HepG2 (cell line): ENCODE data around the gene XKR7. TPM values are rescaled to one million over a fixed set of nuclear protein-coding genes. Genes with fewer than 3 reads are reported as not detected.
A peak's percentile ranks its signal among the peaks of the same experiment; 100 is the strongest.
"Not testable (repeated sequence)": the region's sequence is repeated elsewhere in the genome, so short reads cannot be mapped to it uniquely, and the experiment has no call there.

Experiments used
- ATAC-seq: fragments of 200-7000 bp; cut with Tn5 transposase; 3 replicates; pipeline ENCODE4 v1.9.1; 2020; ENCODE audit warnings: mild to moderate bottlenecking, moderate library complexity
- BruUV-seq: library from RNA; stranded (reverse); fragments of 400-500 nt; replicated peaks from 2 replicates; lab custom pipeline; 2021; lab: Mats Ljungman, UMichigan
- CTCF ChIA-PET: fragments of 300-600 bp; formaldehyde crosslinking; extraction: SDS; loops from one replicate; lab custom pipeline; 2021; ENCODE audit warnings: low total read pairs, inconsistent platforms, low intra/inter-chr PET ratio; lab: Yijun Ruan, JAX
- POLR2A ChIA-PET: fragments of 350-600 bp; sonication (Branson Sonifier 250); formaldehyde crosslinking; loops from one replicate; lab custom pipeline; 2020; ENCODE audit warnings: antibody characterized with exemption, inconsistent platforms; lab: Yijun Ruan, JAX
- DNase-seq: peaks from one replicate; pipeline ENCODE4 v3.0.0-alpha.2; 2015; ENCODE audit warnings: low spot score
- FAIRE-seq: peaks from 3 replicates; lab custom pipeline; 2011; peaks lifted over from hg19 to GRCh38; lab: Jason Lieb, UNC
- H2AFZ ChIP-seq: one replicate; pipeline ENCODE4 v1.6.1; 2011; ENCODE audit warnings: low read length, inconsistent platforms
- H3K27ac ChIP-seq: fragments of 300-600 bp; 3 replicates; pipeline ENCODE4 v1.8.0; 2011; ENCODE audit warnings: mixed run types, mild to moderate bottlenecking, mixed read lengths, low read length, inconsistent platforms; ENCODE audit not compliant: insufficient read depth; ENCODE audit errors: extremely low read length
- H3K27me3 ChIP-seq, 2 experiments: fragments of 200-600 bp in 1 of 2; 2 replicates in 1 of 2; 3 replicates in 1 of 2; pipeline versions ENCODE4 v1.6.0 to v1.8.0; 2011; ENCODE audit warnings: low read length in 2 of 2, mild to moderate bottlenecking in 2 of 2, moderate library complexity in 2 of 2, inconsistent platforms in 1 of 2; ENCODE audit not compliant: insufficient read depth in 2 of 2, control insufficient read depth in 1 of 2
- H3K36me3 ChIP-seq, 2 experiments: fragments of 200-600 bp in 1 of 2; replicated peaks in 1 of 2; 2 replicates in 1 of 2; 3 replicates in 1 of 2; pipeline versions ENCODE4 v1.5.1 to v1.8.0; 2011; ENCODE audit warnings: low read length in 2 of 2, inconsistent platforms in 1 of 2; ENCODE audit not compliant: insufficient read depth in 2 of 2, control insufficient read depth in 1 of 2
- H3K4me1 ChIP-seq: 2 replicates; pipeline ENCODE4 v1.5.1; 2012; ENCODE audit warnings: low read length, inconsistent platforms; ENCODE audit not compliant: insufficient read depth
- H3K4me2 ChIP-seq: 2 replicates; pipeline ENCODE4 v1.6.0; 2011; ENCODE audit warnings: low read depth, low read length, inconsistent platforms
- H3K4me3 ChIP-seq, 3 experiments: fragments of 200-600 bp in 1 of 3; sonication (generic), shearing (Covaris generic) in 1 of 3; replicated peaks in 1 of 3; 2 replicates each; pipeline ENCODE4 v1.5.1; 2011 to 2016; ENCODE audit warnings: low read length in 3 of 3, inconsistent platforms in 2 of 3, low read depth in 2 of 3, mild to moderate bottlenecking in 2 of 3, control low read depth in 1 of 3, mixed read lengths in 1 of 3; ENCODE audit not compliant: insufficient read depth in 1 of 3
- H3K79me2 ChIP-seq: one replicate; pipeline ENCODE4 v1.6.1; 2011; ENCODE audit warnings: low read length, inconsistent platforms; ENCODE audit not compliant: insufficient read depth
- H3K9ac ChIP-seq: 2 replicates; pipeline ENCODE4 v1.6.0; 2011; ENCODE audit warnings: mild to moderate bottlenecking, low read depth, low read length, inconsistent platforms; ENCODE audit not compliant: insufficient read depth
- H3K9me3 ChIP-seq: 2 replicates; pipeline ENCODE4 v1.5.1; 2012; ENCODE audit warnings: mild to moderate bottlenecking, low read length
- H4K20me1 ChIP-seq: 2 replicates; pipeline ENCODE4 v1.6.0; 2011; ENCODE audit warnings: inconsistent platforms, mild to moderate bottlenecking, low read length, moderate library complexity; ENCODE audit not compliant: insufficient read depth
- NBN ChIP-seq: fragments of 450-650 bp; conservative IDR thresholded peaks from 2 replicates; pipeline ENCODE4 v1.6.1; 2017
- SALL1 ChIP-seq: sonication (generic); formaldehyde crosslinking; IDR thresholded peaks from 2 replicates; pipeline ENCODE4 v1.8.0; 2022; ENCODE audit warnings: mild to moderate bottlenecking, missing genetic modification reagents
- SP2 ChIP-seq: sonication (generic); formaldehyde crosslinking; IDR thresholded peaks from 2 replicates; pipeline ENCODE4 v1.5.1; 2020; ENCODE audit warnings: mild to moderate bottlenecking, missing genetic modification reagents
- ZNF263 ChIP-seq: sonication (generic); formaldehyde crosslinking; IDR thresholded peaks from 2 replicates; pipeline ENCODE4 v1.4.0; 2020; ENCODE audit warnings: missing genetic modification reagents
- ZNF768 ChIP-seq: sonication (generic); formaldehyde crosslinking; IDR thresholded peaks from 2 replicates; pipeline ENCODE4 v1.4.0; 2020; ENCODE audit warnings: missing genetic modification reagents
- WGBS: methylation state at CpG from one replicate; pipeline ENCODE4 v1.1.6; 2017; ENCODE audit warnings: low lambda C conversion rate; 5-methylcytosine and 5-hydroxymethylcytosine counted together
- in situ Hi-C: cut with HindIII; loops from 2 replicates; pipeline ENCODE4 v1.10.0; 2017; ENCODE audit warnings: low pct_unique_long_range_greater_than_20kb; ENCODE audit not compliant: extremely low pct_ligation_motif_present
- intact Hi-C: fragments of 100-400 bp; cut with micrococcal nuclease; formaldehyde crosslinking; loops from one replicate; pipeline ENCODE4 v1.10.0; 2022; ENCODE audit not compliant: unreplicated experiment
- polyA plus RNA-seq, 8 experiments: library from polyadenylated mRNA; depleted of rRNA in 3 of 8; stranded (reverse) in 7 of 8; unstranded in 1 of 8; fragments of >200 nt; fragmentation: Illumina TruSeq in 4 of 8; extraction: Trizol in 4 of 8; gene quantifications; 2 replicates each; pipeline versions ENCODE4 v1.2.1 to v1.2.3, GENCODE V29; 2011 to 2016; ENCODE audit warnings: low read depth in 4 of 8, missing spikeins in 1 of 8, mixed read lengths in 1 of 8; ENCODE audit not compliant: insufficient read depth in 1 of 8
- total RNA-seq, 5 experiments: library from RNA; depleted of rRNA; stranded (reverse); fragments of >200 nt; fragmentation: Illumina TruSeq; extraction: Trizol; gene quantifications; 2 replicates each; pipeline ENCODE4 v1.2.3, GENCODE V29; 2016; ENCODE audit warnings: low read depth in 1 of 5
- TF ChIP-seq, protein P1 (sequence below): fragments of 450-650 bp; IDR thresholded peaks from 2 replicates; pipeline ENCODE4 v1.6.1; 2016

XKR7 gene
- total and polyA plus RNA-seq, 2 of the 13 experiments (the other 11 are each of a cell fraction or from before 2014, with no cell fraction given), result not detected

DNA sequence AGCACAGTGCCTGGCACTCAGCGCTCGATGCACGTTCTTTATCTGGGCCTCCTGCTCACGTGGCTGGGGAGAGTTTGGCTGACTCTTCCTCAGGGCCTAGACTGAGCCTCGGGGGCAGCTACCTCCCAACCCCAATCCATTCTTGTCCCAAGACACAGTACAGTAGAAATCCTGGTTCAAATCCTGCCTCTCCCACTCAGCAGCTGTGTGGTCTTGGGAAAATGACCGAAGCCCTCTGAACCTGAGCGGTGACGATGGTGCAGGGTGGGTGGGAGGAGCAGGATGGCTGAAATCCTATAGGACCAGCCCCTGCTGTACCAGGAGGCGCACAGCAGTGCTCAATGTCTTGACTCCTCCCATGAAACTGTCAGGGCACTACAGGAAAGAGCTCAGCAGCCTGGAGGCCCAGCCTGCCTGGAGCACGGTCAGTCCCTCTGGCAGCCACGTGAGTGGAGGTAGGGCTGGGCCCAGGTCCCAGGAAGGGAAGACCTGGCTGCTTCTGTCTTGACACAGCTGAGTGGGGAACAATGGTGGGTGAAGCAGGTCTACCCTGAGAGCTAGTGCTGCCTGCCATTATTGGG, 47.6 kb upstream of the XKR7 start:
- 22% methylated on average over 10 of the region's 11 CpGs for WGBS
- POLR2A ChIA-PET, result no interaction called here

DNA sequence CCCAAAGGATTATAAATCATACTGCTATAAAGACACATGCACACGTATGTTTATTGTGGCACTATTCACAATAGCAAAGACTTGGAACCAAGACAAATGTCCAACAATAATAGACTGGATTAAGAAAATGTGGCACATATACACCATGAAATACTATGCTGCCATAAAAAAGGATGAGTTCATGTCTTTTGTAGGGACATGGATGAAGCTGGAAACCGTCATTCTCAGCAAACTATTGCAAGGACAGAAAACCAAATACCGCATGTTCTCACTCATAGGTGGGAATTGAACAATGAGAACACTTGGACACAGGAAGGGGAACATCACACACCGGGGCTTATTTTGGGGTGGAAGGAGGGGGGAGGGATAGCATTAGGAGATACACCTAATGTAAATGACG, 46.5 kb upstream of the XKR7 start:
- H2AFZ ChIP-seq, intact Hi-C loops, H3K4me2 ChIP-seq, POLR2A ChIA-PET, DNase-seq, H3K79me2 ChIP-seq, FAIRE-seq, H3K9ac ChIP-seq, H3K36me3 ChIP-seq, H4K20me1 ChIP-seq, in situ Hi-C loops, H3K4me3 ChIP-seq, H3K4me1 ChIP-seq, ATAC-seq, BruUV-seq, H3K9me3 ChIP-seq, H3K27ac ChIP-seq, CTCF ChIA-PET: not testable (repeated sequence)
- WGBS, result 31% methylated on average over 5 of the region's 5 CpGs
- TF ChIP-seq, protein P1, sequence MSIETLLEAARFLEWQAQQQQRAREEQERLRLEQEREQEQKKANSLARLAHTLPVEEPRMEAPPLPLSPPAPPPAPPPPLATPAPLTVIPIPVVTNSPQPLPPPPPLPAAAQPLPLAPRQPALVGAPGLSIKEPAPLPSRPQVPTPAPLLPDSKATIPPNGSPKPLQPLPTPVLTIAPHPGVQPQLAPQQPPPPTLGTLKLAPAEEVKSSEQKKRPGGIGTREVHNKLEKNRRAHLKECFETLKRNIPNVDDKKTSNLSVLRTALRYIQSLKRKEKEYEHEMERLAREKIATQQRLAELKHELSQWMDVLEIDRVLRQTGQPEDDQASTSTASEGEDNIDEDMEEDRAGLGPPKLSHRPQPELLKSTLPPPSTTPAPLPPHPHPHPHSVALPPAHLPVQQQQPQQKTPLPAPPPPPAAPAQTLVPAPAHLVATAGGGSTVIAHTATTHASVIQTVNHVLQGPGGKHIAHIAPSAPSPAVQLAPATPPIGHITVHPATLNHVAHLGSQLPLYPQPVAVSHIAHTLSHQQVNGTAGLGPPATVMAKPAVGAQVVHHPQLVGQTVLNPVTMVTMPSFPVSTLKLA, result 0 out of 2 replicates have a peak, but pooled peaks have one; percentile 2
- peaks cover 6 to 64% of the 10 kb centered on the region in 2 experiments for H3K27me3 ChIP-seq

More for the DNA sequence above, 47.6 kb upstream of the XKR7 start:
- peak; percentile 32; the same call in 2 of the 3 replicates for ATAC-seq
- Histone ChIP-seq H3K27ac (no peak overlapping the region), H3K4me3 (no peak overlapping the region), H3K36me3 (no peaks in the 10 kb centered on the region), H2AFZ (no peak overlapping the region), H3K4me2 (no peak overlapping the region), H3K79me2 (no peaks in the 10 kb centered on the region), H3K9ac (no peak overlapping the region), H3K27me3 (peaks cover 6 to 67% of the 10 kb centered on the region in 2 experiments), H3K9me3 (no peaks in the 10 kb centered on the region), H4K20me1 (no peaks in the 10 kb centered on the region), H3K4me1 (no peaks in the 10 kb centered on the region)
- DNase-seq, result no peak
- intact Hi-C loops, result no loop called here
- CTCF ChIA-PET, result no interaction called here
- no TSS peak for BruUV-seq
- FAIRE-seq, result no peak
- in situ Hi-C loops, result no loop called here
- TF ChIP-seq NBN, result no peak
- peak; percentile 14; the same call in 1 of the 2 replicates for TF ChIP-seq SALL1 (CRISPR knock-in tag)
- 0 out of 2 replicates have a peak, but pooled peaks have one; percentile 7 for TF ChIP-seq SP2
- 0 out of 2 replicates have a peak, but pooled peaks have one; percentile 38 for TF ChIP-seq ZNF263
- peak; percentile 88 for TF ChIP-seq ZNF768 (CRISPR knock-in tag)
